CD8-positive, alpha-beta memory T cell (primary cell): ENCODE data around the gene CHD9. TPM values are rescaled to one million over a fixed set of nuclear protein-coding genes. Genes with fewer than 3 reads are reported as not detected.
"Not testable (repeated sequence)": the region's sequence is repeated elsewhere in the genome, so short reads cannot be mapped to it uniquely, and the experiment has no call there.

ENCODE experiments used
- CTCF ChIA-PET: fragments of 350-600 bp; sonication (Branson Sonifier 250); formaldehyde crosslinking; loops from one replicate; lab custom pipeline; 2021; ENCODE audit warnings: antibody characterized with exemption; lab: Charles Lee
- POLR2A ChIA-PET: fragments of 350-600 bp; sonication (Branson Sonifier 250); formaldehyde crosslinking; loops from one replicate; lab custom pipeline; 2021; ENCODE audit warnings: antibody characterized with exemption; lab: Charles Lee
- DNase-seq, 5 donors: peaks; one replicate each; pipeline versions ENCODE4 v3.0.0 to v3.0.0-alpha.2; 2020 to 2022; ENCODE audit warnings: mixed read lengths in 1 of 5
- H3K27ac ChIP-seq: one replicate; pipeline ENCODE4 v1.7.0; 2013; ENCODE audit warnings: low read depth, mild to moderate bottlenecking, low read length, moderate library complexity
- H3K27me3 ChIP-seq: 2 replicates; pipeline ENCODE4 v1.7.0; 2013; ENCODE audit warnings: low read length, mild to moderate bottlenecking; ENCODE audit not compliant: insufficient read depth, poor library complexity, severe bottlenecking
- H3K36me3 ChIP-seq: 2 replicates; pipeline ENCODE4 v1.7.0; 2013; ENCODE audit warnings: mild to moderate bottlenecking, low read length, moderate library complexity; ENCODE audit not compliant: insufficient read depth
- H3K4me1 ChIP-seq: 2 replicates; pipeline ENCODE4 v1.7.0; 2013; ENCODE audit warnings: mild to moderate bottlenecking, low read length, moderate library complexity; ENCODE audit not compliant: insufficient read depth
- H3K4me3 ChIP-seq: 2 replicates; pipeline ENCODE4 v1.7.0; 2013; ENCODE audit warnings: mild to moderate bottlenecking, low read length
- H3K9me3 ChIP-seq: 2 replicates; pipeline ENCODE4 v1.7.0; 2013; ENCODE audit warnings: mild to moderate bottlenecking, low read length
- H3K27ac Mint-ChIP-seq, 8 donors: one replicate each; pipeline ENCODE4 v1.8.0; 2020 to 2021; ENCODE audit warnings: mixed read lengths in 8 of 8, mild to moderate bottlenecking in 6 of 8, inconsistent platforms in 3 of 8, moderate library complexity in 3 of 8
- H3K27me3 Mint-ChIP-seq, 2 donors: one replicate each; pipeline ENCODE4 v1.8.0; 2020 to 2021; ENCODE audit warnings: mixed read lengths in 2 of 2, mild to moderate bottlenecking in 1 of 2, moderate library complexity in 1 of 2
- H3K36me3 Mint-ChIP-seq, 3 donors: one replicate each; pipeline ENCODE4 v1.8.0; 2020 to 2021; ENCODE audit warnings: mixed read lengths in 3 of 3, inconsistent platforms in 1 of 3, mild to moderate bottlenecking in 1 of 3
- H3K4me1 Mint-ChIP-seq, 3 donors: one replicate each; pipeline ENCODE4 v1.8.0; 2020 to 2021; ENCODE audit warnings: mixed read lengths in 3 of 3, inconsistent platforms in 1 of 3, mild to moderate bottlenecking in 1 of 3
- H3K4me3 Mint-ChIP-seq, 7 donors: one replicate each; pipeline ENCODE4 v1.8.0; 2020 to 2021; ENCODE audit warnings: mixed read lengths in 7 of 7, mild to moderate bottlenecking in 6 of 7, moderate library complexity in 4 of 7, inconsistent platforms in 2 of 7
- H3K9me3 Mint-ChIP-seq, 5 donors: one replicate each; pipeline ENCODE4 v1.8.0; 2020 to 2022; ENCODE audit warnings: mixed read lengths in 5 of 5, mild to moderate bottlenecking in 3 of 5, moderate library complexity in 2 of 5, inconsistent platforms in 1 of 5
- polyA plus RNA-seq: library from polyadenylated mRNA; unstranded; fragments of 300-500 nt; fragmentation: Illumina TruSeq; gene quantifications from one replicate; pipeline ENCODE4 v1.2.3, GENCODE V29; 2021
- total RNA-seq, 2 experiments: library from RNA; stranded (reverse); gene quantifications; one replicate each; pipeline ENCODE4 v1.2.3, GENCODE V29; 2021

The CHD9 gene
- total and polyA plus RNA-seq, 3 experiments from 2014 or later, result 17.4 to 57.4 (median 21.8) TPM

GRCh38 chr16:53323924-53324323, 269.1 kb downstream of the CHD9 start:
- POLR2A ChIA-PET, result no interaction called here
- Histone ChIP-seq H3K9me3 (no peaks in the 10 kb centered on the region), H3K36me3 (peaks cover 5% of the 10 kb centered on the region), H3K27ac (no peak overlapping the region), H3K27me3 (no peaks in the 10 kb centered on the region), H3K4me1 (no peaks in the 10 kb centered on the region), H3K4me3 (no peak overlapping the region)
- H3K9me3 Mint-ChIP-seq, result peaks cover 0 to 2% (median 0%) of the 10 kb centered on the region in 5 donors
- H3K27me3 Mint-ChIP-seq, result no peaks in the 10 kb centered on the region
- H3K4me3 Mint-ChIP-seq, result peak overlapping the region in 1 of 7 donors; percentile 27
- CTCF ChIA-PET, result interaction anchor here (1.0 kb wide), 1 partner anchor 180 kb away, joined by 3 read pairs; no protein-coding TSS in a partner anchor
- peaks cover 6 to 39% (median 14%) of the 10 kb centered on the region in 3 donors for H3K36me3 Mint-ChIP-seq
- no peaks in the 10 kb centered on the region for H3K4me1 Mint-ChIP-seq
- peak overlapping the region in 2 of 8 donors; percentile 11 to 21 for H3K27ac Mint-ChIP-seq
- no peak for DNase-seq

DNA sequence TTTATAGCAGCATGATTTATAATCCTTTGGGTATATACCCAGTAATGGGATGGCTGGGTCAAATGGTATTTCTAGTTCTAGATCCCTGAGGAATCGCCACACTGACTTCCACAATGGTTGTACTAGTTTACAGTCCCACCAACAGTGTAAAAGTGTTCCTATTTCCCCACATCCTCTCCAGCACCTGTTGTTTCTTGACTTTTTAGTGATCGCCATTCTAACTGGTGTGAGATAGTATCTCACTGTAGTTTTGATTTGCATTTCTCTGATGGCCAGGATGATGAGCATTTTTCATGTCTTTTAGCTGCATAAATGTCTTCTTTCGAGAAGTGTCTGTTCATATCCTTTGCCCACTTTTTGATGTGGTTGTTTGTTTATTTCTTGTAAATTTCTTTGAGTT, 276.2 kb downstream of the CHD9 start:
- H3K9me3 ChIP-seq, H3K27me3 ChIP-seq, H3K27ac Mint-ChIP-seq, H3K4me3 Mint-ChIP-seq, H3K4me1 ChIP-seq, H3K36me3 ChIP-seq, H3K36me3 Mint-ChIP-seq, CTCF ChIA-PET, H3K9me3 Mint-ChIP-seq, H3K27ac ChIP-seq, H3K4me3 ChIP-seq, H3K27me3 Mint-ChIP-seq, DNase-seq, POLR2A ChIA-PET: not testable (repeated sequence)
- H3K4me1 Mint-ChIP-seq, result peaks cover 12 to 17% (median 14%) of the 10 kb centered on the region in 3 donors

GRCh38 chr16:53334581-53334980, 279.8 kb downstream of the CHD9 start:
- H3K4me1 ChIP-seq, result peaks cover 6% of the 10 kb centered on the region
- no peaks in the 10 kb centered on the region for H3K27me3 ChIP-seq
- no peaks in the 10 kb centered on the region for H3K27me3 Mint-ChIP-seq
- H3K27ac ChIP-seq, result no peak overlapping the region
- H3K27ac Mint-ChIP-seq, result peak overlapping the region in 1 of 8 donors; percentile 33
- CTCF ChIA-PET, result no interaction called here
- POLR2A ChIA-PET, result no interaction called here
- peaks cover 12 to 17% (median 14%) of the 10 kb centered on the region in 3 donors for H3K4me1 Mint-ChIP-seq
- DNase-seq, result no peak
- H3K4me3 ChIP-seq, result no peak overlapping the region
- no peaks in the 10 kb centered on the region for H3K9me3 ChIP-seq
- H3K4me3 Mint-ChIP-seq, result no peak overlapping the region
- H3K9me3 Mint-ChIP-seq, result peaks cover 0 to 9% (median 7%) of the 10 kb centered on the region in 5 donors
- H3K36me3 ChIP-seq, result no peaks in the 10 kb centered on the region
- H3K36me3 Mint-ChIP-seq, result peaks cover 0 to 5% (median 0%) of the 10 kb centered on the region in 3 donors

GRCh38 chr16:53337294-53337693, 282.5 kb downstream of the CHD9 start:
- CTCF ChIA-PET, result no interaction called here
- Mint-ChIP-seq H3K4me1 (peaks cover 14 to 17% (median 17%) of the 10 kb centered on the region in 3 donors), H3K9me3 (peaks cover 0 to 2% (median 1%) of the 10 kb centered on the region in 5 donors), H3K27me3 (no peaks in the 10 kb centered on the region), H3K36me3 (peaks cover 0 to 5% (median 0%) of the 10 kb centered on the region in 3 donors), H3K27ac (no peak overlapping the region), H3K4me3 (no peak overlapping the region)
- peaks cover 6% of the 10 kb centered on the region for H3K4me1 ChIP-seq
- no peak overlapping the region for H3K27ac ChIP-seq
- no peaks in the 10 kb centered on the region for H3K9me3 ChIP-seq
- no peak for DNase-seq
- no peaks in the 10 kb centered on the region for H3K27me3 ChIP-seq
- no peaks in the 10 kb centered on the region for H3K36me3 ChIP-seq
- POLR2A ChIA-PET, result no interaction called here
- no peak overlapping the region for H3K4me3 ChIP-seq

DNA sequence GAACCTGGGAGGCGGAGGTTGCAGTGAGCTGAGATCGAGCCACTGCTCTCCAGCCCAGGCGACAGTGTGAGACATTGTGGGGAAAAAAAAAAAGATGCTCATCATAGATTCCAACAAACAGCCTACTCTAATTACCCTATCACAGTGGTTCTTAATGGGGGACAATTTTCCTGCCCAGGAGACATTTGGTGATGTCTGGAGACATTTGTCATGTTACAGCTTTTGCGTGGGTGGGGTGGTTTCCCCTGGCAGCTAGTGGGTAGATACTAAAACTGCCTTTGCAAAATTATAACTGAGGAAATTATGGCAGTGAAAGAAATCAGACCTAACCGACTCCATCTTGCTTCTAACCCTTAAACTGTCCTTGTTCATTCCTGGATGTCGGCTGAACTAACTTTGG, 287.0 kb downstream of the CHD9 start:
- Mint-ChIP-seq H3K27ac (peak overlapping the region in 1 of 8 donors; percentile 56), H3K27me3 (no peaks in the 10 kb centered on the region), H3K4me3 (no peak overlapping the region), H3K4me1 (peaks cover 0 to 9% (median 3%) of the 10 kb centered on the region in 3 donors), H3K36me3 (peaks cover 0 to 3% (median 0%) of the 10 kb centered on the region in 3 donors), H3K9me3 (no peaks in the 10 kb centered on the region)
- ChIA-PET CTCF (no interaction called here), POLR2A (no interaction called here)
- Histone ChIP-seq H3K27me3 (no peaks in the 10 kb centered on the region), H3K4me3 (no peak overlapping the region), H3K36me3 (no peaks in the 10 kb centered on the region), H3K9me3 (no peaks in the 10 kb centered on the region), H3K27ac (no peak overlapping the region), H3K4me1 (no peaks in the 10 kb centered on the region)
- no peak for DNase-seq

- no peak overlapping the region for H3K4me3 ChIP-seq
- H3K27ac Mint-ChIP-seq, result no peak overlapping the region
- POLR2A ChIA-PET, result interaction anchor here (0.6 kb wide), 1 partner anchor 215 kb away, joined by 7 read pairs; no protein-coding TSS in a partner anchor
- H3K27me3 Mint-ChIP-seq, result peaks cover 2 to 13% of the 10 kb centered on the region in 2 donors
- no peaks in the 10 kb centered on the region for H3K4me1 ChIP-seq
- no peak overlapping the region for H3K4me3 Mint-ChIP-seq
- no peak for DNase-seq
- no peaks in the 10 kb centered on the region for H3K27me3 ChIP-seq
- no peaks in the 10 kb centered on the region for H3K9me3 ChIP-seq
- H3K9me3 Mint-ChIP-seq, result peaks cover 0 to 6% (median 4%) of the 10 kb centered on the region in 5 donors
- peaks cover 0 to 4% (median 0%) of the 10 kb centered on the region in 3 donors for H3K4me1 Mint-ChIP-seq
- H3K36me3 Mint-ChIP-seq, result peaks cover 0 to 5% (median 0%) of the 10 kb centered on the region in 3 donors
- CTCF ChIA-PET, result no interaction called here
- H3K36me3 ChIP-seq, result no peaks in the 10 kb centered on the region
- H3K27ac ChIP-seq, result no peak overlapping the region
These were observed 300.3 kb downstream of the CHD9 start for GRCh38 chr16:53355064-53355463.

DNA sequence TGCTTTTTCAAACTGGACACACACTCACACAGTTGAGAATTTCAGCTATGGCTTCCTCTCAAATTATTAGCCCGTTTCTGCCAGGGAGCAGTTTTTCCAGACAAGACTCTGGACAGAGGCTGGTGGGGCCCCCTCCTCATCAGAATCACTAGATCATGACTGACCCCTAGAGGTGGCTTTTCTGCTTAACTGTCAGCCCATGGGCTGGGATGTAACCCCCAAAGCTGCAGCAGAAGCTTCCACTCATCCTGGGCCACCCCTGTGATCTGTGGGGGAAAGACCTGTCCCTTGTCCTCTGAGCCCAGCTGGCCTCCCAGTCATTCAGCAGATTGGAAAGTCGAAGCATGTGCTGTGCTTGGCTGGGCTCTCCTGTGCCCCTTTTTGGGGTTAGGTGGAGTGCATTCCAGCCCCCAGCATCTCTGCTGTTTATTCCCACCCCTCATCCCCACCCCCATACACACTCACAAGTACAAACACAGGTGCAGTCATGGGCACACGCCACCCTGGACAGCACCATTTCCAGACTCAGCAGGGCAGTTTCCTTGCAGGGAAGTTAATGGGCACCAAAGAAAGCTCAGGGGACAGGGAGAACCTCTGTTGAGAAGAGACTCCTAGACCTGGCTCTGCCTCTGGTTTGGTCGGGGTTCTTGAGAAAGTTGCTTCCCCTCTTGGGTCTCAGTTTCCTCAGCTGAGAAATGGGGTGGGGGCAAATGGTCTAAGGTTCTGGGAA, 301.9 kb downstream of the CHD9 start:
- H3K27me3 ChIP-seq, result no peaks in the 10 kb centered on the region
- POLR2A ChIA-PET, result no interaction called here
- CTCF ChIA-PET, result interaction anchor here (0.7 kb wide), 1 partner anchor 13 kb away, joined by 3 read pairs; no protein-coding TSS in a partner anchor

DNA sequence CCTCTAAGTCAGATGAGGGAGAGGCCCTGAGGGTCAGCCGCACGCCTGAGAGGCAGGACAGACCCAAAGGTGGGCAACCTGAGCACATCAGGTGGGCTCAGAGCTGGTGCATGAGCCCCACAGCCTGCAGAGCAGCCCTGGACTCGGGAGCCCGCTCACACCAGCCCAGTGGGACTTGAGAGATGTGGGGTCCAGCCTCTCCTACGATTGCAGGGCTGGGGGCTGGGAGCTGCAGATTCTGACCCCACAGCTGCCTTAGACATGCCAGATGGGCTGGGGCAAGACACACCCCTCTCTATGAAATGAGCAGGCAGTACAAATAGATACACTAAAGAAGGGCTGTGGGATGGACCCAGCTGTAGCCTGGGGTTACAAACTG, 302.4 kb downstream of the CHD9 start:
- Histone ChIP-seq H3K9me3 (no peaks in the 10 kb centered on the region), H3K27me3 (no peaks in the 10 kb centered on the region), H3K4me1 (no peaks in the 10 kb centered on the region), H3K4me3 (no peak overlapping the region), H3K36me3 (no peaks in the 10 kb centered on the region), H3K27ac (no peak overlapping the region)
- no peak for DNase-seq
- H3K36me3 Mint-ChIP-seq, result peaks cover 0 to 1% (median 0%) of the 10 kb centered on the region in 3 donors
- no peak overlapping the region for H3K4me3 Mint-ChIP-seq
- H3K27me3 Mint-ChIP-seq, result peaks cover 3 to 16% of the 10 kb centered on the region in 2 donors
- H3K9me3 Mint-ChIP-seq, result no peaks in the 10 kb centered on the region
- H3K27ac Mint-ChIP-seq, result no peak overlapping the region
- H3K4me1 Mint-ChIP-seq, result peaks cover 0 to 4% (median 0%) of the 10 kb centered on the region in 3 donors
- POLR2A ChIA-PET, result no interaction called here
- CTCF ChIA-PET, result no interaction called here

More for the DNA sequence above, 301.9 kb downstream of the CHD9 start:
- H3K4me3 Mint-ChIP-seq, result no peak overlapping the region
- Histone ChIP-seq H3K4me3 (no peak overlapping the region), H3K27ac (no peak overlapping the region), H3K4me1 (no peaks in the 10 kb centered on the region), H3K36me3 (no peaks in the 10 kb centered on the region), H3K9me3 (no peaks in the 10 kb centered on the region)
- H3K27ac Mint-ChIP-seq, result no peak overlapping the region
- no peaks in the 10 kb centered on the region for H3K9me3 Mint-ChIP-seq
- DNase-seq, result no peak
- H3K27me3 Mint-ChIP-seq, result peaks cover 3 to 16% of the 10 kb centered on the region in 2 donors
- peaks cover 0 to 4% (median 0%) of the 10 kb centered on the region in 3 donors for H3K4me1 Mint-ChIP-seq
- peaks cover 0 to 1% (median 0%) of the 10 kb centered on the region in 3 donors for H3K36me3 Mint-ChIP-seq
